Heart left ventricle (tissue), 16 donors: ENCODE results near the gene USP17L21. TPM values are rescaled to one million over a fixed set of nuclear protein-coding genes. Genes with fewer than 3 reads are reported as not detected.
A peak's percentile ranks its signal among the peaks of the same experiment; 100 is the strongest.
"Not testable (repeated sequence)": the region's sequence is repeated elsewhere in the genome, so short reads cannot be mapped to it uniquely, and the experiment has no call there.

Experiments used
- ATAC-seq, 4 donors: fragments of 200-7000 bp; cut with Tn5 transposase; one replicate each; pipeline ENCODE4 v1.9.1; 2020 to 2022; ENCODE audit warnings: moderate library complexity in 4 of 4, mild to moderate bottlenecking in 3 of 4, moderate number of reproducible peaks in 1 of 4
- DNase-seq, 5 donors: peaks; one replicate each; pipeline ENCODE4 v3.0.0-alpha.2; 2020
- H3K27ac ChIP-seq, 12 donors: fragments of 200-600 bp; sonication (generic) in 4 of 12; one replicate each; pipeline versions ENCODE4 v1.5.0 to v1.8.0; 2016 to 2022; ENCODE audit warnings: mild to moderate bottlenecking in 2 of 12
- H3K27me3 ChIP-seq, 9 donors: fragments of 200-600 bp; sonication (generic) in 2 of 9; one replicate each; pipeline versions ENCODE4 v1.5.1 to v1.8.0; 2016 to 2022; ENCODE audit warnings: mild to moderate bottlenecking in 3 of 9
- H3K36me3 ChIP-seq, 9 donors: fragments of 200-600 bp; sonication (generic) in 2 of 9; one replicate each; pipeline versions ENCODE4 v1.5.0 to v1.8.0; 2018 to 2022; ENCODE audit warnings: mild to moderate bottlenecking in 2 of 9
- H3K4me1 ChIP-seq, 12 donors: fragments of 200-600 bp; sonication (generic) in 4 of 12; one replicate each; pipeline versions ENCODE4 v1.5.0 to v1.8.0; 2016 to 2022; ENCODE audit warnings: mild to moderate bottlenecking in 3 of 12
- H3K4me3 ChIP-seq, 12 donors: fragments of 200-600 bp; sonication (generic) in 4 of 12; one replicate each; pipeline versions ENCODE4 v1.5.0 to v1.8.0; 2017 to 2022; ENCODE audit warnings: mild to moderate bottlenecking in 9 of 12, moderate library complexity in 4 of 12
- H3K9me3 ChIP-seq, 12 donors: fragments of 200-600 bp; sonication (generic) in 4 of 12; one replicate each; pipeline versions ENCODE4 v1.5.0 to v1.8.0; 2016 to 2022; ENCODE audit warnings: mild to moderate bottlenecking in 1 of 12
- WGBS, 4 donors: extraction: QIAGEN DNeasy Blood & Tissue Kit in 2 of 4; methylation state at CpG; one replicate each; pipeline versions ENCODE4 v1.1.5 to v1.1.7; 2013 to 2018; 5-methylcytosine and 5-hydroxymethylcytosine counted together
- intact Hi-C, 10 donors: fragments of 100-400 bp; cut with DNase I; formaldehyde crosslinking; loops; one replicate each; pipeline versions ENCODE4 v1.11.1 to v1.14.2; 2022
- long read RNA-seq, 3 donors: library from polyadenylated mRNA; unstranded; transcript quantifications; one replicate each; pipeline ENCODE4 v2.0.0, GENCODE V29; 2020 to 2021
- polyA plus RNA-seq, 2 donors: library from polyadenylated mRNA; stranded (reverse); fragments of 200-250 nt; gene quantifications; one replicate each; pipeline ENCODE4 v1.2.3, GENCODE V29; 2013
- total RNA-seq, 9 donors: library from RNA; depleted of rRNA in 2 of 9; stranded (reverse); fragments of >200 nt in 2 of 9; fragmentation: NEBNext Ultra II Directional in 3 of 9; extraction: Animal tissue kit (Norgen Biotek cat#: 25700) in 3 of 9; gene quantifications; one replicate each; pipeline versions ENCODE4 v1.1.0 to v1.2.4, GENCODE V29; 2016 to 2023
- donor health status: ischemic (EF 13 %, LVEDD 7.1; RV severe dilation, severe dysfunction).
- donor health status: healthy with polysubstance abuse.
- donor health status: DM: no; HTN: yes; CAD: no.
- donor health status: DM: no; HTN: no; CAD: no.
- donor health status: ischemic (EF 25% LVEDD 6.9; RV normal size, moderate dysfunction).
- donor health status: ischemic (EF 25% LVEDD 5.7; RV mildly dilated, moderate dysfunction).
- donor health status: healthy.
- donor health status: DM: yes; HTN: yes; CAD: no.
- donor health status: ischemic (EF 35%, LVEDD 5.7; RV mildly dilated, moderate dysfunction).
- donor health status: nonischemic (EF 11% LVEDD 7.7; RV severe dilation, severe dysfunction).
- donor health status: DM: yes; HTN: yes; CAD: no.
- donor health status: PGD.
- donor health status: ischemic (EF 29% LVEDD 5.4; RV normal size, mild dysfunction).
- donor health status: nonischemic (EF 23%, LVEDD 6.1; RV moderate dilation, normal function).

Gene USP17L21, protein sequence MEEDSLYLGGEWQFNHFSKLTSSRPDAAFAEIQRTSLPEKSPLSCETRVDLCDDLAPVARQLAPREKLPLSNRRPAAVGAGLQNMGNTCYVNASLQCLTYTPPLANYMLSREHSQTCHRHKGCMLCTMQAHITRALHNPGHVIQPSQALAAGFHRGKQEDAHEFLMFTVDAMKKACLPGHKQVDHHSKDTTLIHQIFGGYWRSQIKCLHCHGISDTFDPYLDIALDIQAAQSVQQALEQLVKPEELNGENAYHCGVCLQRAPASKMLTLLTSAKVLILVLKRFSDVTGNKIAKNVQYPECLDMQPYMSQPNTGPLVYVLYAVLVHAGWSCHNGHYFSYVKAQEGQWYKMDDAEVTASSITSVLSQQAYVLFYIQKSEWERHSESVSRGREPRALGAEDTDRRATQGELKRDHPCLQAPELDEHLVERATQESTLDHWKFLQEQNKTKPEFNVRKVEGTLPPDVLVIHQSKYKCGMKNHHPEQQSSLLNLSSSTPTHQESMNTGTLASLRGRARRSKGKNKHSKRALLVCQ
- total RNA-seq (not detected), polyA plus RNA-seq (not detected)
- long read RNA-seq, donor 1 = 0 reads
- long read RNA-seq, donor 2 = 0 reads
- long read RNA-seq, donor 3 = 0 reads

DNA sequence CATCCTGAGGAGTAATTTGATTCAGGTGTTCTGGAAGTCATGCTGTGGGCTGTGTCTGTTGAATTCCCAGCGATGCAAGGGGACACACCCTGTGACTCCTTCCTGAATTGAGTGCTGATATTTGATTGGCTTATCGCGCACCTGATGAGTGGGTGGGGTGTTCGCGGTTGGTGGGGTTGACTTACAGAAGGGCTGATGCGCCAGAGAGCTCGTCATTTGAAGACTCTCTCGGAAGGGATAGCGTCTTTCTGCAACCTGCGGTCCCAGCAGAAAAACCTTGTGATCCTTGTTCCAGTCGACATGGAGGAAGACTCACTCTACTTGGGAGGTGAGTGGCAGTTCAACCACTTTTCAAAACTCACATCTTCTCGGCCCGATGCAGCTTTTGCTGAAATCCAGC is at the start of gene USP17L21:
USP17L21 (plus strand) TSS at position 301 of the 400 bp plus-strand sequence; CDS start at position 301, 0 bp downstream.
- intact Hi-C loops, H3K4me3 ChIP-seq, H3K27me3 ChIP-seq, ATAC-seq, H3K4me1 ChIP-seq, H3K36me3 ChIP-seq, DNase-seq, H3K27ac ChIP-seq, H3K9me3 ChIP-seq: not testable (repeated sequence)
- WGBS, 4 donors = no CpG with 5 or more reads among the region's 13 CpGs

DNA sequence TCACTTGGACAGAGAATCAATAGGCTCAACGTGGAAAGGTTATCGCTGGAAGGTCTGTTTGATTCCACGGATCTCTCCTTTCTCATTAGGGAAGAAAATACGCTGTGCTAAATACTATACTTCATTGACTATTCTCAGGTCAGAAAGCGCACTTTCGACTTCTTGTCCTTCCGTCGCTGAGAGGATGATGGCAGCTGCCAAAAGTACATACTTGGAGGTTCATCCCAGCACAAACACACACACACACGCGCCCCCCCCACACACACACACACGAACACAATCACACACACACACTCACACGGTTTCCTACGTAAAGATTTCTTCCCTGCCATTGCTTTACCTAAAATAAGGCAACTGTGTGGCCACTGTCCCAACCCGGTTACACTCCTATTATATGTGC is 48.0 kb upstream of the USP17L21 start:
- H3K36me3 ChIP-seq, H3K4me1 ChIP-seq, H3K27ac ChIP-seq, H3K4me3 ChIP-seq, intact Hi-C loops, ATAC-seq, H3K9me3 ChIP-seq, H3K27me3 ChIP-seq: not testable (repeated sequence)
- WGBS, 4 donors = 67 to 82% (median 79%) methylated on average over 9 to 11 of the region's 14 CpGs
- DNase-seq = peak in 2 of 5 donors; percentile 1 to 9

DNA sequence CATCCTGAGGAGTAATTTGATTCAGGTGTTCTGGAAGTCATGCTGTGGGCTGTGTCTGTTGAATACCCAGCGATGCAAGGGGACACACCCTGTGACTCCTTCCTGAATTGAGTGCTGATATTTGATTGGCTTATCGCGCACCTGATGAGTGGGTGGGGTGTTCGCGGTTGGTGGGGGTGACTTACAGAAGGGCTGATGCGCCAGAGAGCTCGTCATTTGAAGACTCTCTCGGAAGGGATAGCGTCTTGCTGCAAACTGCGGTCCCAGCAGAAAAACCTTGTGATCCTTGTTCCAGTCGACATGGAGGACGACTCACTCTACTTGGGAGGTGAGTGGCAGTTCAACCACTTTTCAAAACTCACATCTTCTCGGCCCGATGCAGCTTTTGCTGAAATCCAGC is 47.6 kb upstream of the USP17L21 start, which contains the start of gene USP17L11:
USP17L11 (plus strand) TSS at position 301 of the 400 bp plus-strand sequence; CDS start at position 301, 0 bp downstream.
- ATAC-seq, H3K9me3 ChIP-seq, H3K4me1 ChIP-seq, H3K4me3 ChIP-seq, intact Hi-C loops, H3K36me3 ChIP-seq, H3K27ac ChIP-seq, DNase-seq, H3K27me3 ChIP-seq: not testable (repeated sequence)
- WGBS, 4 donors = 90 to 100% methylated on average over 1 to 12 of the region's 14 CpGs; no CpG with 5 or more reads in 2 of the 4 donors

DNA sequence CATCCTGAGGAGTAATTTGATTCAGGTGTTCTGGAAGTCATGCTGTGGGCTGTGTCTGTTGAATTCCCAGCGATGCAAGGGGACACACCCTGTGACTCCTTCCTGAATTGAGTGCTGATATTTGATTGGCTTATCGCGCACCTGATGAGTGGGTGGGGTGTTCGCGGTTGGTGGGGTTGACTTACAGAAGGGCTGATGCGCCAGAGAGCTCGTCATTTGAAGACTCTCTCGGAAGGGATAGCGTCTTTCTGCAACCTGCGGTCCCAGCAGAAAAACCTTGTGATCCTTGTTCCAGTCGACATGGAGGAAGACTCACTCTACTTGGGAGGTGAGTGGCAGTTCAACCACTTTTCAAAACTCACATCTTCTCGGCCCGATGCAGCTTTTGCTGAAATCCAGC is 42.8 kb upstream of the USP17L21 start, which contains the start of gene USP17L12:
USP17L12 (plus strand) TSS at position 301 of the 400 bp plus-strand sequence; CDS start at position 301, 0 bp downstream.
- H3K4me1 ChIP-seq, H3K27ac ChIP-seq, ATAC-seq, H3K9me3 ChIP-seq, DNase-seq, intact Hi-C loops, H3K27me3 ChIP-seq, H3K36me3 ChIP-seq, H3K4me3 ChIP-seq: not testable (repeated sequence)
- WGBS, 4 donors = no CpG with 5 or more reads among the region's 13 CpGs

DNA sequence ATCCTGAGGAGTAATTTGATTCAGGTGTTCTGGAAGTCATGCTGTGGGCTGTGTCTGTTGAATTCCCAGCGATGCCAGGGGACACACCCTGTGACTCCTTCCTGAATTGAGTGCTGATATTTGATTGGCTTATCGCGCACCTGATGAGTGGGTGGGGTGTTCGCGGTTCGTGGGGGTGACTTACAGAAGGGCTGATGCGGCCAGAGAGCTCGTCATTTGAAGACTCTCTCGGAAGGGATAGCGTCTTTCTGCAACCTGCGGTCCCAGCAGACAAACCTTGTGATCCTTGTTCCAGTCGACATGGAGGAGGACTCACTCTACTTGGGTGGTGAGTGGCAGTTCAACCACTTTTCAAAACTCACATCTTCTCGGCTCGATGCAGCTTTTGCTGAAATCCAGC is 38.1 kb upstream of the USP17L21 start, which contains the start of gene USP17L13:
USP17L13 (plus strand) TSS at position 301 of the 400 bp plus-strand sequence; CDS start at position 301, 0 bp downstream.
- H3K4me1 ChIP-seq, H3K27ac ChIP-seq, ATAC-seq, H3K4me3 ChIP-seq, H3K36me3 ChIP-seq, intact Hi-C loops, H3K27me3 ChIP-seq, DNase-seq, H3K9me3 ChIP-seq: not testable (repeated sequence)
- no CpG with 5 or more reads among the region's 14 CpGs for WGBS, 4 donors

DNA sequence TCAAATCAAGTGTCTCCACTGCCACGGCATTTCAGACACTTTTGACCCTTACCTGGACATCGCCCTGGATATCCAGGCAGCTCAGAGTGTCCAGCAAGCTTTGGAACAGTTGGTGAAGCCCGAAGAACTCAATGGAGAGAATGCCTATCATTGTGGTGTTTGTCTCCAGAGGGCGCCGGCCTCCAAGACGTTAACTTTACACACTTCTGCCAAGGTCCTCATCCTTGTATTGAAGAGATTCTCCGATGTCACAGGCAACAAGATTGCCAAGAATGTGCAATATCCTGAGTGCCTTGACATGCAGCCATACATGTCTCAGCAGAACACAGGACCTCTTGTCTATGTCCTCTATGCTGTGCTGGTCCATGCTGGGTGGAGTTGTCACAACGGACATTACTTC is 32.4 kb upstream of the USP17L21 start:
- H3K4me3 ChIP-seq, H3K36me3 ChIP-seq, H3K4me1 ChIP-seq, H3K9me3 ChIP-seq, intact Hi-C loops, ATAC-seq, H3K27ac ChIP-seq, H3K27me3 ChIP-seq: not testable (repeated sequence)
- 81 to 86% (median 83%) methylated on average over 5 to 6 of the region's 8 CpGs for WGBS, 4 donors
- DNase-seq = peak in 1 of 5 donors; percentile 1

DNA sequence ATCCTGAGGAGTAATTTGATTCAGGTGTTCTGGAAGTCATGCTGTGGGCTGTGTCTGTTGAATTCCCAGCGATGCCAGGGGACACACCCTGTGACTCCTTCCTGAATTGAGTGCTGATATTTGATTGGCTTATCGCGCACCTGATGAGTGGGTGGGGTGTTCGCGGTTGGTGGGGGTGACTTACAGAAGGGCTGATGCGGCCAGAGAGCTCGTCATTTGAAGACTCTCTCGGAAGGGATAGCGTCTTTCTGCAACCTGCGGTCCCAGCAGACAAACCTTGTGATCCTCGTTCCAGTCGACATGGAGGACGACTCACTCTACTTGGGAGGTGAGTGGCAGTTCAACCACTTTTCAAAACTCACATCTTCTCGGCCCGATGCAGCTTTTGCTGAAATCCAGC is 28.6 kb upstream of the USP17L21 start, which contains the start of gene USP17L15:
USP17L15 (plus strand) TSS at position 301 of the 400 bp plus-strand sequence; CDS start at position 301, 0 bp downstream.
- intact Hi-C loops, H3K36me3 ChIP-seq, H3K27ac ChIP-seq, H3K4me1 ChIP-seq, DNase-seq, ATAC-seq, H3K9me3 ChIP-seq, H3K27me3 ChIP-seq, H3K4me3 ChIP-seq: not testable (repeated sequence)
- no CpG with 5 or more reads among the region's 15 CpGs for WGBS, 4 donors

DNA sequence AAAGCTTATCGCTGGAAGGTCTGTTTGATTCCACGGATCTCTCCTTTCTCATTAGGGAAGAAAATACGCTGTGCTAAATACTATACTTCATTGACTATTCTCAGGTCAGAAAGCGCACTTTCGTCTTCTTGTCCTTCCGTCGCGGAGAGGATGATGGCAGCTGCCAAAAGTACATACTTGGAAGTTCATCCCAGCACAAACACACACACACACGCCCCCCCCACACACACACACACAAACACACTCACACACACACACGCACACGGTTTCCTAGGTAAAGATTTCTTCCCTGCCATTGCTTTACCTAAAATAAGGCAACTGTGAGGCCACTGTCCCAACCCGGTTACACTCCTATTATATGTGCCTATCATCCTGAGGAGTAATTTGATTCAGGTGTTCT is 24.2 kb upstream of the USP17L21 start:
- DNase-seq = peak in 3 of 5 donors; percentile 5 to 70 (median 8)
- WGBS, 4 donors = 83% methylated on average over 11 of the region's 12 CpGs; no CpG with 5 or more reads in 2 of the 4 donors
- H3K4me3 ChIP-seq, H3K27me3 ChIP-seq, H3K9me3 ChIP-seq, H3K4me1 ChIP-seq, intact Hi-C loops, H3K27ac ChIP-seq, H3K36me3 ChIP-seq, ATAC-seq: not testable (repeated sequence)

DNA sequence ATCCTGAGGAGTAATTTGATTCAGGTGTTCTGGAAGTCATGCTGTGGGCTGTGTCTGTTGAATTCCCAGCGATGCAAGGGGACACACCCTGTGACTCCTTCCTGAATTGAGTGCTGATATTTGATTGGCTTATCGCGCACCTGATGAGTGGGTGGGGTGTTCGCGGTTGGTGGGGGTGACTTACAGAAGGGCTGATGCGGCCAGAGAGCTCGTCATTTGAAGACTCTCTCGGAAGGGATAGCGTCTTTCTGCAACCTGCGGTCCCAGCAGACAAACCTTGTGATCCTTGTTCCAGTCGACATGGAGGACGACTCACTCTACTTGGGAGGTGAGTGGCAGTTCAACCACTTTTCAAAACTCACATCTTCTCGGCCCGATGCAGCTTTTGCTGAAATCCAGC is 19.1 kb upstream of the USP17L21 start, which contains the start of gene USP17L17:
USP17L17 (plus strand) TSS at position 301 of the 400 bp plus-strand sequence; CDS start at position 301, 0 bp downstream.
- DNase-seq, H3K27ac ChIP-seq, H3K9me3 ChIP-seq, H3K27me3 ChIP-seq, ATAC-seq, H3K36me3 ChIP-seq, intact Hi-C loops, H3K4me1 ChIP-seq, H3K4me3 ChIP-seq: not testable (repeated sequence)
- 79 to 91% (median 88%) methylated on average over 5 to 10 of the region's 14 CpGs for WGBS, 4 donors

DNA sequence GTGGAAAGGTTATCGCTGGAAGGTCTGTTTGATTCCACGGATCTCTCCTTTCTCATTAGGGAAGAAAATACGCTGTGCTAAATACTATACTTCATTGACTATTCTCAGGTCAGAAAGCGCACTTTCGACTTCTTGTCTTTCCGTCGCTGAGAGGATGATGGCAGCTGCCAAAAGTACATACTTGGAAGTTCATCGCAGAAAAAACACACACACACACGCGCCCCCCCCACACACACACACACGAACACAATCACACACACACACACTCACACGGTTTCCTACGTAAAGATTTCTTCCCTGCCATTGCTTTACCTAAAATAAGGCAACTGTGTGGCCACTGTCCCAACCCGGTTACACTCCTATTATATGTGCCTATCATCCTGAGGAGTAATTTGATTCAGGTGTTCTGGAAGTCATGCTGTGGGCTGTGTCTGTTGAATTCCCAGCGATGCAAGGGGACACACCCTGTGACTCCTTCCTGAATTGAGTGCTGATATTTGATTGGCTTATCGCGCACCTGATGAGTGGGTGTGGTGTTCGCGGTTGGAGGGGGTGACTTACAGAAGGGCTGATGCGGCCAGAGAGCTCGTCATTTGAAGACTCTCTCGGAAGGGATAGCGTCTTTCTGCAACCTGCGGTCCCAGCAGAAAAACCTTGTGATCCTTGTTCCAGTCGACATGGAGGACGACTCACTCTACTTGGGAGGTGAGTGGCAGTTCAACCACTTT is 14.6 kb upstream of the USP17L21 start, which contains the start of gene USP17L18:
USP17L18 (plus strand) TSS at position 678 of the 728 bp plus-strand sequence; CDS start at position 678, 0 bp downstream.
- not testable (repeated sequence) for H3K9me3 ChIP-seq, H3K36me3 ChIP-seq

More for the DNA sequence above, 14.6 kb upstream of the USP17L21 start, which contains the start of gene USP17L18:
- WGBS, 4 donors = 80 to 92% (median 90%) methylated on average over 10 to 20 of the region's 26 CpGs
- H3K4me1 ChIP-seq, intact Hi-C loops, H3K27ac ChIP-seq, H3K27me3 ChIP-seq, ATAC-seq, H3K4me3 ChIP-seq: not testable (repeated sequence)
- peak in 1 of 5 donors; percentile 5 for DNase-seq
